ENCODE data around the gene DNM3.

The DNM3 gene

GRCh38 chr1:172107316-172107975, 266.1 kb downstream of the DNM3 start:
- Histone ChIP-seq H3K4me3 (ENCODE audit: low read depth, low read length, poor library complexity, severe bottlenecking) (no peak overlapping the region), H3K4me2 (ENCODE audit: low read length) (no peak overlapping the region), H3K79me2 (ENCODE audit: insufficient read depth, low read length) (no peaks in the 10 kb centered on the region), H3K36me3 (ENCODE audit: insufficient read depth, low read length) (no peaks in the 10 kb centered on the region), H3K9ac (ENCODE audit: low read length) (no peak overlapping the region), H4K20me1 (ENCODE audit: insufficient read depth, low read length) (no peaks in the 10 kb centered on the region), H3K27me3 (ENCODE audit: insufficient read depth, low read length) (no peaks in the 10 kb centered on the region), H2AFZ (ENCODE audit: low read length) (no peak overlapping the region), H3K9me3 (ENCODE audit: low read length) (no peaks in the 10 kb centered on the region), H3K4me1 (ENCODE audit: insufficient read depth, low read length, severe bottlenecking) (no peaks in the 10 kb centered on the region), H3K27ac (ENCODE audit: low read depth, low read length, poor library complexity, severe bottlenecking) (no peak overlapping the region), H3K9me2 (ENCODE audit: low read depth, low read length) (no peaks in the 10 kb centered on the region), H3F3A (ENCODE audit: insufficient read depth, low read length) (no peaks in the 10 kb centered on the region)
- TF ChIP-seq EZH2 (IDR thresholded peaks at IDR 0.05; ENCODE audit: borderline replicate concordance, low read length) (no peak), CTCF (IDR thresholded peaks at IDR 0.05; ENCODE audit: low read length) (no peak)

GRCh38 chr1:172108161-172108893, 267.0 kb downstream of the DNM3 start:
- Histone ChIP-seq H3K27me3 (ENCODE audit: insufficient read depth, low read length) (no peaks in the 10 kb centered on the region), H3K4me1 (ENCODE audit: insufficient read depth, low read length, severe bottlenecking) (no peaks in the 10 kb centered on the region), H3K9ac (ENCODE audit: low read length) (no peak overlapping the region), H3K4me2 (ENCODE audit: low read length) (no peak overlapping the region), H3K9me3 (ENCODE audit: low read length) (no peaks in the 10 kb centered on the region), H3K9me2 (ENCODE audit: low read depth, low read length) (no peaks in the 10 kb centered on the region), H3F3A (ENCODE audit: insufficient read depth, low read length) (no peaks in the 10 kb centered on the region), H3K79me2 (ENCODE audit: insufficient read depth, low read length) (no peaks in the 10 kb centered on the region), H2AFZ (ENCODE audit: low read length) (no peak overlapping the region), H3K4me3 (ENCODE audit: low read depth, low read length, poor library complexity, severe bottlenecking) (no peak overlapping the region), H3K27ac (ENCODE audit: low read depth, low read length, poor library complexity, severe bottlenecking) (no peak overlapping the region), H4K20me1 (ENCODE audit: insufficient read depth, low read length) (no peaks in the 10 kb centered on the region), H3K36me3 (ENCODE audit: insufficient read depth, low read length) (no peaks in the 10 kb centered on the region)
- TF ChIP-seq EZH2 (IDR thresholded peaks at IDR 0.05; ENCODE audit: borderline replicate concordance, low read length) (no peak), CTCF (IDR thresholded peaks at IDR 0.05; ENCODE audit: low read length) (no peak)

GRCh38 chr1:172109359-172109758, 268.1 kb downstream of the DNM3 start:
- H3K4me3 ChIP-seq (ENCODE audit: low read depth, low read length, poor library complexity, severe bottlenecking): no peak overlapping the region
- no peak overlapping the region for H3K9ac ChIP-seq (ENCODE audit: low read length)
- no peaks in the 10 kb centered on the region for H3K36me3 ChIP-seq (ENCODE audit: insufficient read depth, low read length)
- no peaks in the 10 kb centered on the region for H3K4me1 ChIP-seq (ENCODE audit: insufficient read depth, low read length, severe bottlenecking)
- no peak overlapping the region for H3K27ac ChIP-seq (ENCODE audit: low read depth, low read length, poor library complexity, severe bottlenecking)
- no peak for TF ChIP-seq EZH2 (IDR thresholded peaks at IDR 0.05; ENCODE audit: borderline replicate concordance, low read length)
- TF ChIP-seq CTCF (IDR thresholded peaks at IDR 0.05; ENCODE audit: low read length): no peak
- H4K20me1 ChIP-seq (ENCODE audit: insufficient read depth, low read length): no peaks in the 10 kb centered on the region
- no peaks in the 10 kb centered on the region for H3K9me3 ChIP-seq (ENCODE audit: low read length)
- no peaks in the 10 kb centered on the region for H3F3A ChIP-seq (ENCODE audit: insufficient read depth, low read length)
- no peaks in the 10 kb centered on the region for H3K27me3 ChIP-seq (ENCODE audit: insufficient read depth, low read length)
- H3K9me2 ChIP-seq (ENCODE audit: low read depth, low read length): no peaks in the 10 kb centered on the region
- H2AFZ ChIP-seq (ENCODE audit: low read length): no peak overlapping the region
- H3K4me2 ChIP-seq (ENCODE audit: low read length): no peak overlapping the region
- no peaks in the 10 kb centered on the region for H3K79me2 ChIP-seq (ENCODE audit: insufficient read depth, low read length)

Measured in OCI-LY1 (cell line).